Endodermal cell (in vitro differentiated cells): ENCODE results near the gene RERE. TPM values are rescaled to one million over a fixed set of nuclear protein-coding genes. Genes with fewer than 3 reads are reported as not detected.

Experiments
- DNase-seq: peaks from one replicate; pipeline ENCODE4 v3.0.0-alpha.2; 2017
- H3K27ac ChIP-seq: 2 replicates; pipeline ENCODE4 v1.5.1; 2013; ENCODE audit warnings: mild to moderate bottlenecking, low read depth, low read length, moderate library complexity
- H3K27me3 ChIP-seq: 2 replicates; pipeline ENCODE4 v1.6.1; 2013; ENCODE audit warnings: mild to moderate bottlenecking, low read length, moderate library complexity; ENCODE audit not compliant: insufficient read depth, control insufficient read depth, poor library complexity, severe bottlenecking
- H3K36me3 ChIP-seq: 2 replicates; pipeline ENCODE4 v1.7.0; 2013; ENCODE audit warnings: mild to moderate bottlenecking, low read length, moderate library complexity; ENCODE audit not compliant: control insufficient read depth, insufficient read depth
- H3K4me1 ChIP-seq: one replicate; pipeline ENCODE4 v1.7.0; 2013; ENCODE audit warnings: low read length; ENCODE audit not compliant: control insufficient read depth, insufficient read depth
- H3K4me3 ChIP-seq: 2 replicates; pipeline ENCODE4 v1.5.1; 2013; ENCODE audit warnings: mild to moderate bottlenecking, low read length, moderate library complexity
- H3K9ac ChIP-seq: 2 replicates; pipeline ENCODE4 v1.6.1; 2013; ENCODE audit warnings: mild to moderate bottlenecking, low read length, moderate library complexity; ENCODE audit not compliant: poor library complexity, severe bottlenecking; ENCODE audit errors: extremely low read depth
- H3K9me3 ChIP-seq: 2 replicates; pipeline ENCODE4 v1.6.1; 2013; ENCODE audit warnings: mild to moderate bottlenecking, low read length, moderate library complexity; ENCODE audit not compliant: control insufficient read depth
- H3K27ac Mint-ChIP-seq: 2 replicates; pipeline ENCODE4 v1.8.0; 2020; ENCODE audit warnings: mixed read lengths
- H3K27me3 Mint-ChIP-seq: 2 replicates; pipeline ENCODE4 v1.8.0; 2021; ENCODE audit warnings: mild to moderate bottlenecking, mixed read lengths; ENCODE audit not compliant: insufficient read depth
- H3K36me3 Mint-ChIP-seq: 2 replicates; pipeline ENCODE4 v1.8.0; 2020; ENCODE audit warnings: low read depth, mixed read lengths
- H3K4me1 Mint-ChIP-seq: 2 replicates; pipeline ENCODE4 v1.8.0; 2020; ENCODE audit warnings: mixed read lengths
- H3K4me3 Mint-ChIP-seq: 2 replicates; pipeline ENCODE4 v1.8.0; 2020; ENCODE audit warnings: mild to moderate bottlenecking, moderate library complexity, mixed read lengths
- H3K9me3 Mint-ChIP-seq: 2 replicates; pipeline ENCODE4 v1.8.0; 2020; ENCODE audit warnings: mild to moderate bottlenecking, mixed read lengths
- WGBS, 2 experiments: methylation state at CpG; one replicate each; pipeline versions ENCODE4 v1.1.5 to v1.1.7; 2013; ENCODE audit warnings: missing lambda C conversion rate in 2 of 2, mixed read lengths in 1 of 2; ENCODE audit not compliant: insufficient coverage in 1 of 2, insufficient read length in 1 of 2; 5-methylcytosine and 5-hydroxymethylcytosine counted together
- total RNA-seq, 2 donors: library from RNA; stranded (reverse); fragmentation: NEBNext Ultra II Directional in 1 of 2; extraction: Animal tissue kit (Norgen Biotek cat#: 25700) in 1 of 2; gene quantifications; 2 replicates in 1 of 2; 3 replicates in 1 of 2; pipeline ENCODE4 v1.2.1, GENCODE V29; 2021
- TF ChIP-seq, protein P1 (sequence below): fragments of 200-600 bp; sonication (generic); conservative IDR thresholded peaks from 2 replicates; pipeline ENCODE4 v1.5.0; 2021; ENCODE audit warnings: antibody characterized with exemption, mild to moderate bottlenecking

RERE gene
- total RNA-seq, 2 donors from 2014 or later: 159 to 179 TPM

GRCh38 chr1:8409106-8409505, 408.3 kb downstream of the RERE start:
- Mint-ChIP-seq H3K4me1 (peaks cover 42% of the 10 kb centered on the region), H3K27me3 (no peaks in the 10 kb centered on the region), H3K9me3 (peaks cover 3% of the 10 kb centered on the region), H3K4me3 (no peak overlapping the region), H3K27ac (peak overlapping the region; percentile 83), H3K36me3 (peaks cover 35% of the 10 kb centered on the region)
- Histone ChIP-seq H3K27me3 (no peaks in the 10 kb centered on the region), H3K9ac (no peak overlapping the region), H3K9me3 (peaks cover 11% of the 10 kb centered on the region), H3K4me1 (peaks cover 19% of the 10 kb centered on the region), H3K27ac (peak overlapping the region; percentile 89), H3K36me3 (peaks cover 57% of the 10 kb centered on the region), H3K4me3 (peak overlapping the region; percentile 15)
- 31 to 32% methylated on average over 5 to 6 of the region's 6 CpGs for WGBS, 2 experiments
- TF ChIP-seq, protein P1, sequence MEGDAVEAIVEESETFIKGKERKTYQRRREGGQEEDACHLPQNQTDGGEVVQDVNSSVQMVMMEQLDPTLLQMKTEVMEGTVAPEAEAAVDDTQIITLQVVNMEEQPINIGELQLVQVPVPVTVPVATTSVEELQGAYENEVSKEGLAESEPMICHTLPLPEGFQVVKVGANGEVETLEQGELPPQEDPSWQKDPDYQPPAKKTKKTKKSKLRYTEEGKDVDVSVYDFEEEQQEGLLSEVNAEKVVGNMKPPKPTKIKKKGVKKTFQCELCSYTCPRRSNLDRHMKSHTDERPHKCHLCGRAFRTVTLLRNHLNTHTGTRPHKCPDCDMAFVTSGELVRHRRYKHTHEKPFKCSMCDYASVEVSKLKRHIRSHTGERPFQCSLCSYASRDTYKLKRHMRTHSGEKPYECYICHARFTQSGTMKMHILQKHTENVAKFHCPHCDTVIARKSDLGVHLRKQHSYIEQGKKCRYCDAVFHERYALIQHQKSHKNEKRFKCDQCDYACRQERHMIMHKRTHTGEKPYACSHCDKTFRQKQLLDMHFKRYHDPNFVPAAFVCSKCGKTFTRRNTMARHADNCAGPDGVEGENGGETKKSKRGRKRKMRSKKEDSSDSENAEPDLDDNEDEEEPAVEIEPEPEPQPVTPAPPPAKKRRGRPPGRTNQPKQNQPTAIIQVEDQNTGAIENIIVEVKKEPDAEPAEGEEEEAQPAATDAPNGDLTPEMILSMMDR: peak; percentile 70
- DNase-seq: peak; percentile 60

DNA sequence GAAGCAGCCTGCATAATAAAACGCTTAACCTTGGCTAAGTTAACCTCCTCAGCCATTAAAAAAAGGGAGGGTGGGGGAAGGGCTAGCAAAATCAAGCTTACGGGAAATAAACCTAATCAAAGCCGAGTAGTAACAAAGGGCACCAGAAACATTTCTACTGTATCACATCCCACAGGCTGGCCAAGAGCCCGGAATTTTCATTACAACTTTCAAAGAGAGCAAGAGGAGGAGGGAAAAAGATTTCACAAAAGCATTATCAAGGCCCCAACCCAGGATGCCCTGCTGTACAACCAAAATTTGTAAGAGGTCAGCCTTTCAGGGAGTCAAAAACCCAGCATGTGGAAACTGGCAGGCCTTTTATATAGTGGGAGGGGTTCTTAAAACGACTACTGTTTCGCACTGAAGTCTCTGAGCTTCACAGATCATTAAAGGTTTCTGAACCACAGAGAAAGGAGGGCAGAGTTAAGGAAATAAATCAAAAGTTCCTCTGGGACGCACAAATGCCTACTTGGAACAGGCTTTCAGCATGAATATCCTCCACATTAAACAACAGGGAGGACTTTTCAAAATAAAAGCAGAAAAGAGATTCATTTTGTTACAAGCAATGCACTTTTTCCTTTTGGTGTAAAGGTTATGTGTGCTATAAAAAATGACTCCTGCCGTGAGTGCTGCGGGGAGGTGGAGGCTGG, 409.1 kb downstream of the RERE start:
- Mint-ChIP-seq H3K4me1 (peaks cover 42% of the 10 kb centered on the region), H3K9me3 (peaks cover 3% of the 10 kb centered on the region), H3K27ac (peak overlapping the region; percentile 83), H3K4me3 (no peak overlapping the region), H3K27me3 (no peaks in the 10 kb centered on the region), H3K36me3 (peaks cover 33% of the 10 kb centered on the region)
- Histone ChIP-seq H3K4me1 (peaks cover 19% of the 10 kb centered on the region), H3K9ac (no peak overlapping the region), H3K36me3 (peaks cover 56% of the 10 kb centered on the region), H3K9me3 (peaks cover 11% of the 10 kb centered on the region), H3K27ac (peak overlapping the region; percentile 89), H3K27me3 (no peaks in the 10 kb centered on the region), H3K4me3 (no peak overlapping the region)
- no peak for DNase-seq
- TF ChIP-seq, protein P1: no peak
- WGBS, 2 experiments: 60 to 75% methylated on average over 4 to 9 of the region's 9 CpGs

DNA sequence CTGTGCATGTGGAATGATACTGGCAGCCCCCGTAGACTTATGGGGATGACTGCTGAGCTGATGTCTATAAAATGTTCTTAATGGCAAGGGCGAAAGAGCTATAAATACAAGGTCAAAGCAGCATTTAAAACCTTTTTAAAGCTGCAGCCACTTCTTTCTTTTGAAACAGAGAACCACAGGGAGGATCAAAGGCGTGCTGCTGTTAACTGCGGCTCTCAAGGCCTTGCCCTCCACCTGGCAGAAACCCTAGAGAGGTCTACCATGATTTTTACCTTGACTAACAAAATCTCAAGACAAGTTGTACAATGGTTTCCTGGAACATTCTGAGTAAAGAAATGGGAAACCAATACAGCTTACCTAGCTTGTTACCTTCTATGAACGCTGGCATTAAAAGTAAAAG, 409.8 kb downstream of the RERE start:
- WGBS, 2 experiments: 76 to 86% methylated on average over 4 to 5 of the region's 5 CpGs
- Histone ChIP-seq H3K27me3 (no peaks in the 10 kb centered on the region), H3K36me3 (peaks cover 59% of the 10 kb centered on the region), H3K27ac (peak overlapping the region; percentile 89), H3K4me3 (no peak overlapping the region), H3K4me1 (peaks cover 15% of the 10 kb centered on the region), H3K9me3 (peaks cover 11% of the 10 kb centered on the region), H3K9ac (no peak overlapping the region)
- peaks cover 31% of the 10 kb centered on the region for H3K36me3 Mint-ChIP-seq
- H3K9me3 Mint-ChIP-seq: peaks cover 3% of the 10 kb centered on the region
- no peak for DNase-seq
- H3K27me3 Mint-ChIP-seq: no peaks in the 10 kb centered on the region
- H3K4me3 Mint-ChIP-seq: no peak overlapping the region
- TF ChIP-seq, protein P1: no peak
- peaks cover 38% of the 10 kb centered on the region for H3K4me1 Mint-ChIP-seq
- peak overlapping the region; percentile 83 for H3K27ac Mint-ChIP-seq
